ENCODE results near the gene RFTN1. TPM values are rescaled to one million over a fixed set of nuclear protein-coding genes. Genes with fewer than 3 reads are reported as not detected.

Gene RFTN1
- total RNA-seq, 3 donors from 2014 or later = 6.9 to 12.6 (median 9.7) TPM

- Histone ChIP-seq H3K36me3 (ENCODE audit: low read depth) (no peaks in the 10 kb centered on the region), H3K4me3 (no peak overlapping the region), H3K4me1 (ENCODE audit: low read depth) (no peaks in the 10 kb centered on the region), H3K9me3 (no peaks in the 10 kb centered on the region)
- TF ChIP-seq CTCF (IDR thresholded peaks at IDR 0.05) = no peak
- intact Hi-C loops (cut with DNase I, micrococcal nuclease) = no loop called here
- DNase-seq = no peak
- no peak for ATAC-seq
Measured at GRCh38 chr3:16477056-16477455, 36.4 kb downstream of the RFTN1 start.

- Histone ChIP-seq H3K4me1 (ENCODE audit: low read depth) (no peaks in the 10 kb centered on the region), H3K9me3 (no peaks in the 10 kb centered on the region), H3K36me3 (ENCODE audit: low read depth) (no peaks in the 10 kb centered on the region), H3K4me3 (no peak overlapping the region)
- ATAC-seq = peak; percentile 37
- DNase-seq = no peak
- intact Hi-C loops (cut with DNase I, micrococcal nuclease) = no loop called here
- no peak for TF ChIP-seq CTCF (IDR thresholded peaks at IDR 0.05)
Measured at GRCh38 chr3:16476636-16477035, 36.9 kb downstream of the RFTN1 start.

- intact Hi-C loops (cut with DNase I, micrococcal nuclease) = no loop called here
- no peak for TF ChIP-seq CTCF (IDR thresholded peaks at IDR 0.05)
- H3K36me3 ChIP-seq (ENCODE audit: low read depth) = no peaks in the 10 kb centered on the region
- DNase-seq = no peak
- H3K4me1 ChIP-seq (ENCODE audit: low read depth) = no peaks in the 10 kb centered on the region
- H3K4me3 ChIP-seq = no peak overlapping the region
- H3K9me3 ChIP-seq = no peaks in the 10 kb centered on the region
- no peak for ATAC-seq
Measured at GRCh38 chr3:16475766-16476165, 37.7 kb downstream of the RFTN1 start.

- DNase-seq (no peak), ATAC-seq (no peak)
- Histone ChIP-seq H3K4me3 (no peak overlapping the region), H3K9me3 (no peaks in the 10 kb centered on the region), H3K4me1 (ENCODE audit: low read depth) (no peaks in the 10 kb centered on the region), H3K36me3 (ENCODE audit: low read depth) (no peaks in the 10 kb centered on the region)
- no peak for TF ChIP-seq CTCF (IDR thresholded peaks at IDR 0.05)
- intact Hi-C loops (cut with DNase I, micrococcal nuclease) = no loop called here
Measured at GRCh38 chr3:16474920-16475319, 38.6 kb downstream of the RFTN1 start.

GRCh38 chr3:16474216-16474615, 39.3 kb downstream of the RFTN1 start:
- no peaks in the 10 kb centered on the region for H3K4me1 ChIP-seq (ENCODE audit: low read depth)
- no peaks in the 10 kb centered on the region for H3K36me3 ChIP-seq (ENCODE audit: low read depth)
- ATAC-seq = no peak
- no peak for DNase-seq
- H3K4me3 ChIP-seq = no peak overlapping the region
- H3K9me3 ChIP-seq = no peaks in the 10 kb centered on the region
- intact Hi-C loops (cut with DNase I, micrococcal nuclease) = no loop called here
- no peak for TF ChIP-seq CTCF (IDR thresholded peaks at IDR 0.05)

- Histone ChIP-seq H3K36me3 (ENCODE audit: low read depth) (no peaks in the 10 kb centered on the region), H3K4me1 (ENCODE audit: low read depth) (no peaks in the 10 kb centered on the region), H3K9me3 (no peaks in the 10 kb centered on the region), H3K4me3 (no peak overlapping the region)
- ATAC-seq = no peak
- intact Hi-C loops (cut with DNase I, micrococcal nuclease) = no loop called here
- no peak for TF ChIP-seq CTCF (IDR thresholded peaks at IDR 0.05)
- DNase-seq = no peak
Measured at GRCh38 chr3:16472593-16472992, 40.9 kb downstream of the RFTN1 start.

Measured in mucosa of descending colon (tissue), 3 donors.